Transverse colon (tissue), 4 donors: ENCODE data around the gene EMD. TPM values are rescaled to one million over a fixed set of nuclear protein-coding genes. Genes with fewer than 3 reads are reported as not detected.

Experiments used
- DNase-seq: peaks from one replicate; pipeline ENCODE4 v3.0.0-alpha.2; 2019
- H3K27ac ChIP-seq, 4 donors: fragments of 200-600 bp; sonication (generic); 2 replicates each; pipeline ENCODE4 v1.5.1; 2016 to 2018; ENCODE audit warnings: inconsistent platforms in 4 of 4
- H3K27me3 ChIP-seq: fragments of 200-600 bp; sonication (generic); 2 replicates; pipeline ENCODE4 v1.5.1; 2017; ENCODE audit warnings: inconsistent platforms
- H3K36me3 ChIP-seq, 4 donors: fragments of 200-600 bp; sonication (generic); 2 replicates each; pipeline ENCODE4 v1.5.1; 2017 to 2019; ENCODE audit warnings: inconsistent platforms in 4 of 4
- H3K4me1 ChIP-seq, 4 donors: fragments of 200-600 bp; sonication (generic); 2 replicates each; pipeline ENCODE4 v1.5.1; 2017 to 2020; ENCODE audit warnings: inconsistent platforms in 4 of 4
- H3K4me3 ChIP-seq, 4 donors: fragments of 200-600 bp; sonication (generic); 1 replicate in 1 of 4; 2 replicates in 3 of 4; pipeline versions ENCODE4 v1.5.1 to v1.6.1; 2017 to 2019; ENCODE audit warnings: inconsistent platforms in 4 of 4
- H3K9me3 ChIP-seq, 2 donors: fragments of 200-600 bp; sonication (generic); 2 replicates each; pipeline ENCODE4 v1.5.1; 2017 to 2019; ENCODE audit warnings: inconsistent platforms in 2 of 2
- EP300 ChIP-seq: sonication (generic); formaldehyde crosslinking; IDR thresholded peaks from one replicate; pipeline ENCODE4 v1.6.1; 2017; ENCODE audit warnings: antibody characterized with exemption, low read depth
- POLR2A ChIP-seq: fragments of 450-650 bp; IDR thresholded peaks from one replicate; pipeline ENCODE4 v1.6.1; 2016; ENCODE audit warnings: antibody characterized with exemption, mild to moderate bottlenecking, moderate library complexity
- POLR2AphosphoS5 ChIP-seq, 3 donors: sonication (generic); formaldehyde crosslinking; IDR thresholded peaks; one replicate each; pipeline ENCODE4 v1.6.1; 2016; ENCODE audit warnings: antibody characterized with exemption in 3 of 3
- WGBS, 2 donors: methylation state at CpG; one replicate each; pipeline ENCODE4 v1.1.5; 2018; ENCODE audit warnings: low coverage in 1 of 2; 5-methylcytosine and 5-hydroxymethylcytosine counted together
- in situ Hi-C, 4 donors: fragments of 200-750 bp; cut with MboI; loops; one replicate each; pipeline versions ENCODE4 v1.15.0 to v1.15.1; 2017; ENCODE audit warnings: low sequenced_read_pairs in 3 of 4, low pct_ligation_motif_present in 1 of 4, low pct_unique_long_range_greater_than_20kb in 1 of 4
- intact Hi-C: fragments of 100-400 bp; cut with DNase I; formaldehyde crosslinking; loops from one replicate; pipeline ENCODE4 v1.15.1; 2023; ENCODE audit warnings: low total_unique reads
- total RNA-seq, 4 donors: library from RNA; depleted of rRNA; stranded (reverse); fragments of >200 nt; gene quantifications; one replicate each; pipeline ENCODE4 v1.1.0, GENCODE V29; 2016
- TF ChIP-seq, protein P1 (sequence below), 5 experiments: fragments of 200-600 bp in 3 of 5; fragments of 450-650 bp in 2 of 5; sonication (generic) in 3 of 5; IDR thresholded peaks; 1 replicate in 2 of 5; 2 replicates in 3 of 5; pipeline ENCODE4 v1.5.1; 2016 to 2017; ENCODE audit warnings: antibody characterized with exemption in 5 of 5, inconsistent platforms in 3 of 5, mild to moderate bottlenecking in 2 of 5, moderate library complexity in 1 of 5

EMD gene
- total RNA-seq, 4 donors from 2014 or later: 27.3 to 89.8 (median 55.5) TPM

DNA sequence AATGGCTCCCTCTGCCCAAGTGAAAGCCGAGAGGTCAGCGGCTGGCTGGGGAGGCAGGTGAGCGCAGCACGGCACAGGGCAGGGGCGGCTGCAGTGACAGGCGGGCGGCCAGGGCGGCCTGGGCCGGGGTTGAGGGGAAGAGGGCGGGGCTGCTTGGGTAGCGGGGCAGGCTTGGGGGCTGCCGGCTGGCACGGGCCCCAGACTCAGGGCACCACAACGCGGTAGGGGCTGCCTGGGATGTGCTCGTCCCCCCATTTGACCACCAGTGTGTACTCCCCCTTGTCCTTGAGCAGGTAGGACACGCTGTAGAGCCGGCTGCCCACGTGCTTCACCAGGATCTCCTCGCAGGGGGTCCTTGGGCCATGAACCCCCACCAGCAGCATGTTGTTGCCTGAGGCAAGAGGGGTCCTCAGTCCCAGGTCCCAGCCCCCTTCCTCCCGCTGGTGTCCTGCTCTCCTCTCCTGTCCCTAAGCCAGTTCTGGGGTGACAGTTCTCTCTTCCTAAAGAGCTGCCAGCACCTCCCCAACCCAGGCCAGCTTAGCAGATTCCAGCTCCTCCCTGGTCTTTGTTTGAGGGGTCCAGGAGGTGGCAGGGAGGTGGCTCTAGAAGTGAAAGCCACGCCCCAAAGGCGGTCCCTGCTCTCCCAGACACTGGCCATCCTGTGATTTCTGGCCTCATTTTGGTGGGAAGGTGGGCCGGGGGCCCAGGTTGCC is 30.3 kb upstream of the EMD start:
- Histone ChIP-seq H3K27ac (peak overlapping the region in 3 of 4 donors; percentile 29 to 70 (median 42)), H3K9me3 (no peaks in the 10 kb centered on the region), H3K4me3 (no peak overlapping the region), H3K4me1 (peaks cover 0 to 11% (median 5%) of the 10 kb centered on the region in 4 donors), H3K27me3 (no peaks in the 10 kb centered on the region), H3K36me3 (peaks cover 0 to 5% (median 0%) of the 10 kb centered on the region in 4 donors)
- intact Hi-C loops: no loop called here
- in situ Hi-C loops: no loop called here
- DNase-seq: no peak
- 90% methylated on average over 18 of the region's 24 CpGs; no CpG with 5 or more reads in 1 of the 2 donors for whole genome bisulfite sequencing, 2 donors
- TF ChIP-seq, protein P1, sequence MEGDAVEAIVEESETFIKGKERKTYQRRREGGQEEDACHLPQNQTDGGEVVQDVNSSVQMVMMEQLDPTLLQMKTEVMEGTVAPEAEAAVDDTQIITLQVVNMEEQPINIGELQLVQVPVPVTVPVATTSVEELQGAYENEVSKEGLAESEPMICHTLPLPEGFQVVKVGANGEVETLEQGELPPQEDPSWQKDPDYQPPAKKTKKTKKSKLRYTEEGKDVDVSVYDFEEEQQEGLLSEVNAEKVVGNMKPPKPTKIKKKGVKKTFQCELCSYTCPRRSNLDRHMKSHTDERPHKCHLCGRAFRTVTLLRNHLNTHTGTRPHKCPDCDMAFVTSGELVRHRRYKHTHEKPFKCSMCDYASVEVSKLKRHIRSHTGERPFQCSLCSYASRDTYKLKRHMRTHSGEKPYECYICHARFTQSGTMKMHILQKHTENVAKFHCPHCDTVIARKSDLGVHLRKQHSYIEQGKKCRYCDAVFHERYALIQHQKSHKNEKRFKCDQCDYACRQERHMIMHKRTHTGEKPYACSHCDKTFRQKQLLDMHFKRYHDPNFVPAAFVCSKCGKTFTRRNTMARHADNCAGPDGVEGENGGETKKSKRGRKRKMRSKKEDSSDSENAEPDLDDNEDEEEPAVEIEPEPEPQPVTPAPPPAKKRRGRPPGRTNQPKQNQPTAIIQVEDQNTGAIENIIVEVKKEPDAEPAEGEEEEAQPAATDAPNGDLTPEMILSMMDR (IDR thresholded peaks at IDR 0.05): no peak
- TF ChIP-seq EP300: no peak
- TF ChIP-seq POLR2A: no peak
- peak in 1 of 3 donors; percentile 4 for TF ChIP-seq POLR2AphosphoS5 (IDR thresholded peaks at IDR 0.05)

DNA sequence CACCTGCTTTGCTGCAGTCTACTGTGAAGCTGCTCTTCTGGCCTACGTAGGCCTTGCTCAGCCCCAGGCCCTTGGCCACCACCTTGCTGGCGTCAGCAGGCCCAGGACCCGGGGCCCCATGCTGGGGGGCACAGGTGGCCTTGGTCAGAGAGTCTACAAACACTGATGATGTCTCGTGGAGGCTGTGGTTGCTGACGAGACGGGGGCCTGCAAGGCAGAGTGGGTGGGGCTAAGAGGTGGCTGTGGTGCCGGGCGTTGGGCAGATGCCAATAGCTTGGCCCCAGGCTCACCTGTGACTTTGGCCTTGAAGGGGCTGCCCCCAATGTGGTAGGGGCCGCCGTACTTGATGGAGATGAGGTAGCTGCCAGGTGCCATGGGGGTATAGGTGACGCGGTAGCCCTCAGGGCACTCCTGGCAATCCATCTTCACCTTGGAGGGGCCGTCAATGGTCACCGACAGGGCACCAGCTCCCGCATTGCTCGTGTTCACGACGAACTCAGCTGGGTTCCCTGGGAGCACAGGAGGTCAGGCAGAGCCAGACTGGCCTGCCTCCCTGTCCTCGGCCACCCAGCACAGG is 29.6 kb upstream of the EMD start:
- WGBS, 2 donors: 77% methylated on average over 17 of the region's 19 CpGs; no CpG with 5 or more reads in 1 of the 2 donors
- peak overlapping the region in 3 of 4 donors; percentile 29 to 99 (median 70) for H3K27ac ChIP-seq
- in situ Hi-C loops: no loop called here
- no peaks in the 10 kb centered on the region for H3K27me3 ChIP-seq
- no peaks in the 10 kb centered on the region for H3K9me3 ChIP-seq
- peaks cover 0 to 5% (median 0%) of the 10 kb centered on the region in 4 donors for H3K36me3 ChIP-seq
- intact Hi-C loops: no loop called here
- H3K4me3 ChIP-seq: no peak overlapping the region
- H3K4me1 ChIP-seq: peaks cover 0 to 11% (median 5%) of the 10 kb centered on the region in 4 donors
- peak; percentile 11 for DNase-seq
- TF ChIP-seq POLR2AphosphoS5 (IDR thresholded peaks at IDR 0.05) (no peak), POLR2A (no peak), EP300 (no peak)
- TF ChIP-seq, protein P1 (IDR thresholded peaks at IDR 0.05): no peak

DNA sequence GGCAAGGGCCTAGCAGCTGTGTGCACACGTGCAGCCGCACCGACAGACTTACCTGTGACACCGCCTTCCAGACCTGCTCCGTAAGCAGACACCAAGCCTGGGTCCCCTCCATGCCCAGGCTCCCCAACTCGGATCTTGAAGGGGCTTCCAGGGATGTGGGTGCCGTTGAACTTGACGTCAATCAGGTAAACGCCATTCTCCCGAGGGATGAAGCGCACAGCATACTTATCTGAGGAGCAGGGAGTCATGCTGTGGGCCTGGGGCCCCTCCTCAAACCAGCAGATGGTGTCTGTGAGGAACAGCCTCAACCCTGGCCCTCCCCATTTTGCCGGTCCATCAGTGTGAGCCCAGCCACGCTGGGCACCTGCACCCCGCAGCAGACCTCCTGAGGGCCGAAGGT is 29.1 kb upstream of the EMD start:
- Histone ChIP-seq H3K36me3 (peaks cover 0 to 5% (median 0%) of the 10 kb centered on the region in 4 donors), H3K27me3 (no peaks in the 10 kb centered on the region), H3K27ac (peak overlapping the region in 3 of 4 donors; percentile 29 to 99 (median 70)), H3K4me1 (peaks cover 0 to 11% (median 5%) of the 10 kb centered on the region in 4 donors), H3K9me3 (no peaks in the 10 kb centered on the region), H3K4me3 (no peak overlapping the region)
- no peak for DNase-seq
- WGBS, 2 donors: 86% methylated on average over 15 of the region's 15 CpGs; no CpG with 5 or more reads in 1 of the 2 donors
- in situ Hi-C loops: no loop called here
- no peak for TF ChIP-seq EP300
- TF ChIP-seq POLR2A: no peak
- no peak for TF ChIP-seq POLR2AphosphoS5 (IDR thresholded peaks at IDR 0.05)
- TF ChIP-seq, protein P1 (IDR thresholded peaks at IDR 0.05): no peak
- intact Hi-C loops: loop anchor here (5.0 kb wide), 1 partner anchor 47 kb away; the partner anchor contains the start of gene RPL10

DNA sequence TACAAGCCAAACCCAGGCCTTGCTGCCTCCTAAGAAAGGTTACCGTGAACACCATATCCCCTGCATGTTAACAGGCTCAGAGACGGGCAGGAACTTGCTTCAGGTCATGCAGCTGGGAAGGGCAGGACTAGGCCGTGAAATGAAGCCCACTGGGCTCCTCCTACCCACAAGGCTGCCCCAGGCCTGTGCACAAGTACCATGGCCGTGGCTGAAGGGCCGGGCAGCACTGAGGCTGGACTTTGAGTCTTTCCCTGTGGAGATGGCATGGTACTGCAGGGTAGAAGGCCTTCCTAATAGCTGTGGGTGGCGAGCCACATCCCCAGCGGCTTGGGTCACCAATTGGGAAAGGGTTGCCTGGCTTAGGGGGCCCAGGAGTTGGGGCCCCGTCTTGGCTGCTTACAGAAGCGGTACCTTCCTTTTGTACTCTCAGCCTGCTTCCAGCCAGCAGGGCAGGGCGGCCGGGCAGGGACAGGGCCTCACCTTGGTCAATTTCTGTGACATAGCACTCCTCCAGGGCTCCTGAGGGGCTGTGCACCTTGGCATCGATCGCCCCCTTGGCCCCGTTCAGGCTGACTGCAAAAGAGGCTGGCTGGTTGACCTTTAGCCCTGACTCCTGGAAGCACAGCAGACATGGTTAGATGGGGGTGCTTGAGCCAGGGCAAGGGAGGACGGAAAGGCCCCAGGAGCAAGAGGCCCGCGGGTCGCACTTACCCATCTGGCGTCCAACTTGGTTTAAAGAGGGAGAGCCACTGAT is 28.5 kb upstream of the EMD start:
- Histone ChIP-seq H3K27me3 (no peaks in the 10 kb centered on the region), H3K36me3 (peaks cover 0 to 5% (median 0%) of the 10 kb centered on the region in 4 donors), H3K4me3 (no peak overlapping the region), H3K4me1 (peaks cover 0 to 11% (median 5%) of the 10 kb centered on the region in 4 donors), H3K9me3 (no peaks in the 10 kb centered on the region), H3K27ac (peak overlapping the region; percentile 40 to 99 (median 64))
- 76% methylated on average over 19 of the region's 19 CpGs; no CpG with 5 or more reads in 1 of the 2 donors for WGBS, 2 donors
- in situ Hi-C loops: no loop called here
- peak; percentile 17 for DNase-seq
- intact Hi-C loops: loop anchor here (5.0 kb wide), 1 partner anchor 47 kb away; the partner anchor contains the start of gene RPL10
- no peak for TF ChIP-seq POLR2A
- TF ChIP-seq, protein P1 (IDR thresholded peaks at IDR 0.05): peak in 1 of 5 experiments; percentile 34
